Transverse colon (tissue), 4 donors: Measurements from ENCODE around the gene CCDC12.

Experiments
- CTCF ChIP-seq, 5 experiments: fragments of 200-600 bp in 3 of 5; fragments of 450-650 bp in 2 of 5; sonication (generic) in 3 of 5; IDR thresholded peaks; 1 replicate in 2 of 5; 2 replicates in 3 of 5; pipeline ENCODE4 v1.5.1; 2016 to 2017; ENCODE audit warnings: antibody characterized with exemption in 5 of 5, inconsistent platforms in 3 of 5, mild to moderate bottlenecking in 2 of 5, moderate library complexity in 1 of 5
- POLR2A ChIP-seq: fragments of 450-650 bp; IDR thresholded peaks from one replicate; pipeline ENCODE4 v1.6.1; 2016; ENCODE audit warnings: antibody characterized with exemption, mild to moderate bottlenecking, moderate library complexity
- POLR2AphosphoS5 ChIP-seq, 3 donors: sonication (generic); formaldehyde crosslinking; IDR thresholded peaks; one replicate each; pipeline ENCODE4 v1.6.1; 2016; ENCODE audit warnings: antibody characterized with exemption in 3 of 3

- no peak for TF ChIP-seq POLR2A
- no peak for TF ChIP-seq CTCF (IDR thresholded peaks at IDR 0.05)
- TF ChIP-seq POLR2AphosphoS5 (IDR thresholded peaks at IDR 0.05), result no peak
These were observed 80.2 kb downstream of the CCDC12 start for GRCh38 chr3:46896386-46896785.
